HG03521 (cell line): ENCODE measurements around the gene STIM1.
"Not testable (repeated sequence)": the region's sequence is repeated elsewhere in the genome, so short reads cannot be mapped to it uniquely, and the experiment has no call there.

Source experiments
- ATAC-seq: cut with Tn5 transposase; IDR thresholded peaks from one replicate; pipeline ENCODE4 v1.9.1; 2021; ENCODE audit warnings: mild to moderate bottlenecking, moderate library complexity; ENCODE audit not compliant: unreplicated experiment

Gene STIM1

GRCh38 chr11:3879967-3880542 is 24.6 kb downstream of the STIM1 start:
- no peak for ATAC-seq

GRCh38 chr11:3880724-3881123 is 25.3 kb downstream of the STIM1 start:
- no peak for ATAC-seq

GRCh38 chr11:3882655-3883054 is 27.2 kb downstream of the STIM1 start:
- ATAC-seq = no peak

- no peak for ATAC-seq
These were observed 30.4 kb downstream of the STIM1 start for GRCh38 chr11:3885855-3886254.

GRCh38 chr11:3886985-3887384 is 31.5 kb downstream of the STIM1 start:
- no peak for ATAC-seq

GRCh38 chr11:3888876-3889275 is 33.4 kb downstream of the STIM1 start:
- no peak for ATAC-seq

- ATAC-seq = no peak
These were observed 34.5 kb downstream of the STIM1 start for GRCh38 chr11:3890014-3890413.

GRCh38 chr11:3890806-3891205 is 35.3 kb downstream of the STIM1 start:
- no peak for ATAC-seq

GRCh38 chr11:3891751-3892150 is 36.3 kb downstream of the STIM1 start:
- ATAC-seq = no peak

GRCh38 chr11:3892156-3892555 is 36.7 kb downstream of the STIM1 start:
- no peak for ATAC-seq

GRCh38 chr11:3893311-3893710 is 37.8 kb downstream of the STIM1 start:
- ATAC-seq = no peak

- peak; percentile 99 for ATAC-seq
These were observed 38.8 kb downstream of the STIM1 start for GRCh38 chr11:3894128-3894731.

- ATAC-seq = no peak
These were observed 41.2 kb downstream of the STIM1 start for GRCh38 chr11:3896644-3897043.

- ATAC-seq = not testable (repeated sequence)
These were observed 44.8 kb downstream of the STIM1 start for GRCh38 chr11:3900230-3900629.

GRCh38 chr11:3901249-3902025 is 46.0 kb downstream of the STIM1 start:
- no peak for ATAC-seq

- ATAC-seq = no peak
These were observed 47.0 kb downstream of the STIM1 start for GRCh38 chr11:3902441-3902840.

- no peak for ATAC-seq
These were observed 47.9 kb downstream of the STIM1 start for GRCh38 chr11:3903207-3903896.

- no peak for ATAC-seq
These were observed 48.8 kb downstream of the STIM1 start for GRCh38 chr11:3904228-3904627.

GRCh38 chr11:3905080-3905953 is 49.9 kb downstream of the STIM1 start:
- peak; percentile 87 for ATAC-seq

GRCh38 chr11:3906166-3906565 is 50.7 kb downstream of the STIM1 start:
- no peak for ATAC-seq

- ATAC-seq = no peak
These were observed 52.1 kb downstream of the STIM1 start for GRCh38 chr11:3907590-3907989.
